NCI-H1694 treated with DMSO at 0.1 percent for 48 hours (cell line): ENCODE measurements around the gene ZBTB1.

Source experiments
- DNase-seq: peaks from one replicate; lab custom pipeline; 2025; lab: John Stamatoyannopoulos, UW

ZBTB1 gene

DNA sequence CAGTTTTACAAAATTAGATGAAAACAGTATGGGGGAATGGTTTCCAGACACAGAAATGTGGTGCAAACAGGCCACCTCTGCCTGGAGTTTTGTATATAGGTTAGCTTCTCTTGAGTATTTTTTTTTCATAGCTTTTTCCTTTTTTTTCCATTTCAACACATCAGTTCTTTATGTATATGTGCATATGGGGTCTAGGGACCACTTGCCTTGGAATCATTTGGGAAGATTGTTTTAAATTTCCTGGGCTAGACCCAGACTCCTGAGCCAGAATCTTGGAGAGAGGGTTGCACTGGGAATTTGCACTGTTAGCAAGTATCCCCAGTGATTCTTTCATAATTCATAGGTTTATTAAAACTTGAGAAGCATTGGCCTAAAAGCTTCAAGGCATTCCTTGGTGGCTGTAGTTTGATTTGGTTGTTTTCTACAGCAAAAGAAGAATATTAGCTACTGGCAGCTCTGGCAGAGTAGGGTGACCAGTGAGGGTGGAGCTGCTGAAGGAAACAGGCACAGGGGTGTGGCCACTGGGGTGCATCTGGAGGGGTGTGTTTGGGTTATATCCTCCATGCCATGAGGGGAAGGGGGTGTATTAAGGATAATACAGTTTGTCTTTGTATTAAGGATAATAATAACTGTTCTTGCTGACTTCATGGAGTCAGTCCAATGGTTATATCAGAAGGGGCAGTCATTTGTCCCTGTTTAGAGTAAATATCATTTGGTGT is 68.0 kb downstream of the ZBTB1 start:
- DNase-seq = no peak

DNA sequence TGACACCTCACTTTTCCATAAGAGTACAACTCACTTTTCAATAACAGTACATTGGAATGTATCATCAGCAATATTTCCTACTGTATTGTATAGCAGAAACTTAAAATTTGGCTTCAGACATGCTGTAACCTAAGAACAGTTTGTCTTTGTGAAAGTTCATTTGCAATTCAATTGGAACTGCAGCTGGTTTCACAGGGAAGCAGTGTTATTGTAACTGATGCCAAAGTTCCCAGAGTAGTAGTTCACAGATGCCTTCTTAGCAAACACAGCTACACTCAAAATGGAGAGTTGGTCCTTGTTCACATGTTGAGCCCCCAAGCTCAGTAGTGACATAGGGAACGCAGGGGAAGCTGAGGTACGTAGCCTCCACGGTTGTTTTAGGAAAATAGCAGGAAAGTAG is 68.5 kb downstream of the ZBTB1 start:
- no peak for DNase-seq
